Stimulated activated memory B cell treated with anti-CD40 and anti-IgM and Interleukin-4, amounts not matched to agents 10 μg/mL and 1 μg/mL and 100 μg/mL, for 72 hours (primary cell): ENCODE measurements around the gene KIF22.

Source experiments
- ATAC-seq: fragments of 150-1000 bp; cut with Tn5 transposase; 2 replicates; pipeline ENCODE4 v1.10.0; 2021
- H3K27ac Mint-ChIP-seq: one replicate; pipeline ENCODE4 v1.8.0; 2022; ENCODE audit warnings: mild to moderate bottlenecking, mixed read lengths
- H3K27me3 Mint-ChIP-seq: one replicate; pipeline ENCODE4 v1.8.0; 2022; ENCODE audit warnings: mixed read lengths
- H3K36me3 Mint-ChIP-seq: one replicate; pipeline ENCODE4 v1.8.0; 2022; ENCODE audit warnings: mixed read lengths
- H3K4me1 Mint-ChIP-seq: one replicate; pipeline ENCODE4 v1.8.0; 2022; ENCODE audit warnings: mixed read lengths
- H3K4me3 Mint-ChIP-seq: one replicate; pipeline ENCODE4 v1.8.0; 2022; ENCODE audit warnings: mild to moderate bottlenecking, moderate library complexity, mixed read lengths
- H3K9me3 Mint-ChIP-seq: one replicate; pipeline ENCODE4 v1.8.0; 2022; ENCODE audit warnings: mixed read lengths

KIF22 gene

GRCh38 chr16:29806099-29806579 is 15.6 kb downstream of the KIF22 start, which contains the start of gene MAZ:
TSS of gene MAZ (plus strand) at chr16:29806529. CDS start at chr16:29806702, 173 bp downstream.
- Mint-ChIP-seq H3K4me3 (peak within 1 kb of the TSS; percentile 99), H3K4me1 (peaks cover 52% of the 10 kb centered on the region), H3K27me3 (no peaks in the 10 kb centered on the region), H3K36me3 (peaks cover 51% of the 10 kb centered on the region), H3K9me3 (no peaks in the 10 kb centered on the region), H3K27ac (peak within 1 kb of the TSS; percentile 98)
- peak; percentile 3 for ATAC-seq

- Mint-ChIP-seq H3K36me3 (peaks cover 44% of the 10 kb centered on the region), H3K4me1 (peaks cover 59% of the 10 kb centered on the region), H3K27ac (peak overlapping the region; percentile 86), H3K9me3 (no peaks in the 10 kb centered on the region), H3K27me3 (no peaks in the 10 kb centered on the region), H3K4me3 (peak overlapping the region; percentile 80)
- ATAC-seq, result peak; percentile 3
These were observed 16.3 kb downstream of the KIF22 start for GRCh38 chr16:29806641-29807425.

- H3K27me3 Mint-ChIP-seq, result no peaks in the 10 kb centered on the region
- peak overlapping the region; percentile 79 for H3K4me3 Mint-ChIP-seq
- H3K36me3 Mint-ChIP-seq, result peaks cover 44% of the 10 kb centered on the region
- peak overlapping the region; percentile 86 for H3K27ac Mint-ChIP-seq
- peak; percentile 60 for ATAC-seq
- H3K4me1 Mint-ChIP-seq, result peaks cover 65% of the 10 kb centered on the region
- no peaks in the 10 kb centered on the region for H3K9me3 Mint-ChIP-seq
These were observed 17.1 kb downstream of the KIF22 start for GRCh38 chr16:29807426-29808218.

GRCh38 chr16:29808219-29808900 is 17.8 kb downstream of the KIF22 start:
- Mint-ChIP-seq H3K4me1 (peaks cover 67% of the 10 kb centered on the region), H3K27me3 (no peaks in the 10 kb centered on the region), H3K36me3 (peaks cover 43% of the 10 kb centered on the region)

DNA sequence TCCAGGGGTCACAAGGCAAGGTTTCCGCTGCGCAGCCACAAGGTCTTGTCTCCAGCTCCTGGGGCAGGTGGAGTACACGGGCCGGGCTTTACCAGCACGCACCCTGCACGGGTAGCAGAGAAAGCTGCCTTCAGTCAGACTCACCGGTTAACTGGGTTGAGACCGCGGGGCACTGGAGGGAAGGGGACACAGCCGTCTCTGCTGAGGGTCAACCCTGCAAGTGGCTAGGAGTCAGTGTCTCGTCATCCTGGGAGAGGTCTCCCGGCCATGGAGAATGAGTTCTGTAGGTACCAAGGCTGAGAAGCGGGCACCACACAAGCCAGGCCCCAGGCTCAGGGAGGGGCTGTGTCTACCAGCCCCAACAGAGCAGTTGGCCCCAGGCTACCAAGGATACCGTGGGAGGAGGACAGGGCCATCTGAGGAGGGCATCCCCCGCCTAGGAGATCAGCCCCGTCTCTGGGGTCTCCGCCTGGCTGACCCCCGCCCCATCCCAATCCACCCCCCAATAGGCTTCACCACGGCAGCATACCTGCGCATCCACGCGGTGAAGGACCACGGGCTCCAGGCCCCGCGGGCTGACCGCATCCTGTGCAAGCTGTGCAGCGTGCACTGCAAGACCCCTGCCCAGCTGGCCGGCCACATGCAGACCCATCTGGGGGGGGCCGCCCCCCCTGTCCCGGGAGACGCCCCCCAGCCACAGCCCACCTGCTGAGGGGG is 18.6 kb downstream of the KIF22 start:
- peaks cover 64% of the 10 kb centered on the region for H3K4me1 Mint-ChIP-seq
- peaks cover 38% of the 10 kb centered on the region for H3K36me3 Mint-ChIP-seq
- ATAC-seq, result no peak
- no peak overlapping the region for H3K27ac Mint-ChIP-seq
- H3K27me3 Mint-ChIP-seq, result no peaks in the 10 kb centered on the region
- H3K9me3 Mint-ChIP-seq, result no peaks in the 10 kb centered on the region
- peak overlapping the region; percentile 79 for H3K4me3 Mint-ChIP-seq

More at GRCh38 chr16:29808219-29808900, 17.8 kb downstream of the KIF22 start:
- Mint-ChIP-seq H3K27ac (peak overlapping the region; percentile 86), H3K9me3 (no peaks in the 10 kb centered on the region), H3K4me3 (peak overlapping the region; percentile 79)
- ATAC-seq, result no peak

DNA sequence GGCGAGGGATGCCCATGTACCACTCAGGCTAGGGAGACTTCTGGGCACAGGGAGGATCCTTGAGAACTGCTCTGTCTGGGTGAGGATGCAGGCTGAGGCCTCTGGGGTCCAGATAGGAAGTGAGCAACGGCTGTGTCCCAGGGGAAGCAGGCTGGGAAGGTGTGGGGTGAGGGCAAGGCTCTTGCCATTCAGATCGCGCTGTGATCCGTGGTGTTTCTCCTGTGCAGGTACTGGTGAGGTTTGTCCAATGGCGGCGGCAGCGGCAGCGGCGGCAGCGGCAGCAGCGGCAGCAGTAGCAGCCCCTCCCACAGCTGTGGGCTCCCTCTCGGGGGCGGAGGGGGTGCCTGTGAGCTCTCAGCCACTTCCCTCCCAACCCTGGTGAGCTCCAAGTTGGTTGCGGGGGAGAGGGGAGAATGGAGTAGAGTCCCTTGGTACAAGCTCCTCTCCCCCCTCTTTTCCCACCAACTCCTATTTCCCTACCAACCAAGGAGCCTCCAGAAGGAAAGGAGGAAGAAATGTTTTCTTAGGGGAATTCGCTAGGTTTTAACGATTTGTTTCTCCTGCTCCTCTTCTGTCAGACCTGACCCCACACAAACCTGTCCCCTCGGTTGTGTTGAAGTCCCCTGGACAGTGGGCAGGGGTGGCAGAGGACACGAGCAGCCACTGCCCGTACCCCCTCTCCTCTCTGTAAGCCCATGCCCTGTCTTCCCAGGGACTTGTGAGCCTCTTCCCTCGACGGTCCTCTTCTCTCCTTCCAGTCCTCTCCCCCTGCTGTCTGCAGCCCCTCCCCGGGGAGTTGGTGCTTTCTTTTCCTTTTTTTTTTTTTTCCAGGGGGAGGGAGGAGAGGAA is 19.5 kb downstream of the KIF22 start:
- Mint-ChIP-seq H3K27me3 (no peaks in the 10 kb centered on the region), H3K9me3 (no peaks in the 10 kb centered on the region), H3K4me3 (peak overlapping the region; percentile 79), H3K36me3 (peaks cover 37% of the 10 kb centered on the region), H3K27ac (peak overlapping the region; percentile 42), H3K4me1 (peaks cover 66% of the 10 kb centered on the region)
- ATAC-seq, result no peak

- Mint-ChIP-seq H3K4me1 (peaks cover 66% of the 10 kb centered on the region), H3K27me3 (no peaks in the 10 kb centered on the region), H3K4me3 (peak overlapping the region; percentile 79), H3K27ac (peak overlapping the region; percentile 42), H3K9me3 (no peaks in the 10 kb centered on the region), H3K36me3 (peaks cover 33% of the 10 kb centered on the region)
- ATAC-seq, result no peak
These were observed 20.2 kb downstream of the KIF22 start for GRCh38 chr16:29810699-29811169.

- H3K36me3 Mint-ChIP-seq, result peaks cover 33% of the 10 kb centered on the region
These were observed 20.8 kb downstream of the KIF22 start for GRCh38 chr16:29811170-29811895.

DNA sequence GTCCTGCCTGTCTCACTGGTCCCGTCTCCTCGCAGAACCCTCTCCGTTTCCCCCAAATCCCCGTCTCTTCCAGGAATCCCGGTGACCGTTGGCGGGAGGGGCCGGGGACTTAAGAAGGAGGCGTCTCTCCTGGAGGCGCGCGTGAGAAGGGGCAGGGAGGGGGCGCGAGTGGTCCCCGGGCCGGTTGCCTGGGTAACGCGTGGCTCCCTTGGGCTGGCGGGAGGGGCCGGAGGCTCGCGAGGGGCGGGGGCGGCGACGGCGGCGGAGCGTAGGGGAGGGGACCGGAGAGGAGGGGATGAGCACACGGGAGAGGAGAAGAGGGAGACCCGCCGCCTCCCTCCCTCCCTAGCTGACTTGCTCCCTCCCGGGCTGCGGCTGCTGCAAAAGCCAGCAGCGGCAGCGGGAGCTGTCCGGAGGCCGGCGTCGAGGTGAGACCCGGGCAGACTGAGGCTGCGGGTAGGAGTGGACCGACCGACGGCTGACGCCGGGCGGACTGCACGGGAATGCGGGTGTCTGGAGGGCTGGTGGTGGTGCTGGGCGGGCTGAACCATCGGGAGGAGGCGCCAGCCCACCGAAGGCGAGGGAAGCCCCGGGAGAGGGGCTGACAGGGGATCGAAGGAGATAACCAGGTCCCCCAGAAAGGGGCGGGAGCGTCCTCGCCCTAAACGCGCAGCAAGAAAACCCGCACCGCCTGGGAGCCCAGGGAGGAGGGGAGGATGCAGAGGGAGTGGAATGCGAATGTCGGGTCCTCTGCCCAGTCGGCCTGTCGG is 21.5 kb downstream of the KIF22 start, which contains the start of gene PRRT2:
TSS of gene PRRT2 (plus strand) at position 298 of the 770 bp plus-strand sequence. CDS start 862 bp downstream, outside the sequence.
- H3K36me3 Mint-ChIP-seq, result peaks cover 33% of the 10 kb centered on the region
- peak within 1 kb of the TSS; percentile 26 for H3K27ac Mint-ChIP-seq
- H3K9me3 Mint-ChIP-seq, result no peaks in the 10 kb centered on the region
- peaks cover 72% of the 10 kb centered on the region for H3K4me1 Mint-ChIP-seq
- no peaks in the 10 kb centered on the region for H3K27me3 Mint-ChIP-seq
- ATAC-seq, result no peak
- peak within 1 kb of the TSS; percentile 79 for H3K4me3 Mint-ChIP-seq

More at GRCh38 chr16:29811170-29811895, 20.8 kb downstream of the KIF22 start:
- Mint-ChIP-seq H3K9me3 (no peaks in the 10 kb centered on the region), H3K4me3 (peak overlapping the region; percentile 79), H3K27me3 (no peaks in the 10 kb centered on the region), H3K4me1 (peaks cover 66% of the 10 kb centered on the region), H3K27ac (peak overlapping the region; percentile 26)
- ATAC-seq, result peak; percentile 47

DNA sequence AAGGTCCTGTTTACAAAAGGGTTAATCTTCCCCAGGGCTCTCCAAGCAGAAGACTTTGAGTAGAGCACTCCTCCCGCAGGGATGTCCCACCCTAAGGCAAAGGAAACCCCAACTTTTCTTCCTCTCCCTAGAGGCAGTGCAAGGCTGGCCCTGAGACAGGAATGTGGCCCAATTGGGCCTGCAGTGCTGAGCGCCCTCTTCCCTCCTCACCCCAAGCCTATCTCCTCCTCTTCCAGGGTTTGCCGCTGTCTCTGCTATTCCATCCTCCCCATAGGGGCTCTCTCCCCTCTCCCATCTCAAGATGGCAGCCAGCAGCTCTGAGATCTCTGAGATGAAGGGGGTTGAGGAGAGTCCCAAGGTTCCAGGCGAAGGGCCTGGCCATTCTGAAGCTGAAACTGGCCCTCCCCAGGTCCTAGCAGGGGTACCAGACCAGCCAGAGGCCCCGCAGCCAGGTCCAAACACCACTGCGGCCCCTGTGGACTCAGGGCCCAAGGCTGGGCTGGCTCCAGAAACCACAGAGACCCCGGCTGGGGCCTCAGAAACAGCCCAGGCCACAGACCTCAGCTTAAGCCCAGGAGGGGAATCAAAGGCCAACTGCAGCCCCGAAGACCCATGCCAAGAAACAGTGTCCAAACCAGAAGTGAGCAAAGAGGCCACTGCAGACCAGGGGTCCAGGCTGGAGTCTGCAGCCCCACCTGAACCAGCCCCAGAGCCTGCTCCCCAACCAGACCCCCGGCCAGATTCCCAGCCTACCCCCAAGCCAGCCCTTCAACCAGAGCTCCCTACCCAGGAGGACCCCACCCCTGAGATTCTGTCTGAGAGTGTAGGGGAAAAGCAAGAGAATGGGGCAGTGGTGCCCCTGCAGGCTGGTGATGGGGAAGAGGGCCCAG is 22.4 kb downstream of the KIF22 start:
- H3K4me1 Mint-ChIP-seq, result peaks cover 74% of the 10 kb centered on the region
- H3K36me3 Mint-ChIP-seq, result peaks cover 29% of the 10 kb centered on the region
- H3K27me3 Mint-ChIP-seq, result no peaks in the 10 kb centered on the region
- no peaks in the 10 kb centered on the region for H3K9me3 Mint-ChIP-seq
- no peak for ATAC-seq
- H3K27ac Mint-ChIP-seq, result no peak overlapping the region
- peak overlapping the region; percentile 12 for H3K4me3 Mint-ChIP-seq

- no peak overlapping the region for H3K27ac Mint-ChIP-seq
- no peaks in the 10 kb centered on the region for H3K27me3 Mint-ChIP-seq
- peaks cover 74% of the 10 kb centered on the region for H3K4me1 Mint-ChIP-seq
- no peak for ATAC-seq
- no peak overlapping the region for H3K4me3 Mint-ChIP-seq
- H3K36me3 Mint-ChIP-seq, result peaks cover 29% of the 10 kb centered on the region
- H3K9me3 Mint-ChIP-seq, result no peaks in the 10 kb centered on the region
These were observed 23.4 kb downstream of the KIF22 start for GRCh38 chr16:29813644-29814562.
